Renal cortex interstitium (tissue), 11 donors: ENCODE measurements around the gene AZIN2. TPM values are rescaled to one million over a fixed set of nuclear protein-coding genes. Genes with fewer than 3 reads are reported as not detected.
A peak's percentile ranks its signal among the peaks of the same experiment; 100 is the strongest.
"Not testable (repeated sequence)": the region's sequence is repeated elsewhere in the genome, so short reads cannot be mapped to it uniquely, and the experiment has no call there.

Experiments used
- DNase-seq, 11 donors: peaks; one replicate each; pipeline ENCODE4 v3.0.0-alpha.2; 2013; ENCODE audit warnings: low read depth in 9 of 11, low spot score in 4 of 11; ENCODE audit errors: extremely low read depth in 1 of 11
- polyA plus RNA-seq, 3 donors: library from polyadenylated mRNA; unstranded; fragments of 120-200 nt; gene quantifications; one replicate each; pipeline ENCODE4 v1.2.1, GENCODE V29; 2013; ENCODE audit not compliant: insufficient read length in 3 of 3

AZIN2 gene
- polyA plus RNA-seq, 3 donors: 7.1 to 10.3 (median 8.2) TPM

DNA sequence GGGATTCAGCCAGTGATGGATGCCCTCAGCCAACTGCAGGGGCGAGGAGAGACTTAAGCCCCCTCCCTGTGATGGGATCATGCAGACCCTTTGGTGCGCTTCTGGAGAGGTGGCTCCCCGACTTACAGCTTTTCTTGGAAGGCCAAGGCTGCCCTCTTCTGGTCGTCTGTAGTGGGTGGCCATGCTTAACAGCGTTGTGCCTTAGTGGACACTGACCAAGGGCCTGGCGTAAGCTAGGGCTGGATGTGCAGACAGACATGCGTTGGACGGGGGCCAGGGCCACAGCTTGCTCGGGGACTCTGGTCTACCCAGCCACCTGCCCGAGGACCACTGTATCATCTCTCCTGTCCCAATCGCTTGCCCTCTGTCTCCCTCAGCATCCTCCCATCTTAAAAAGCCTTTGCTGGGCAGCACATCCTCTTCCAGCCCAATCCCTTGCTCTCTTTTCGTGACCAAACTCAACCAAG lies 5.5 kb downstream of the AZIN2 start:
- peak; percentile 47 to 77 (median 64) for DNase-seq

- DNase-seq: no peak
Observed at GRCh38 chr1:33087677-33088076, 6.7 kb downstream of the AZIN2 start.

DNA sequence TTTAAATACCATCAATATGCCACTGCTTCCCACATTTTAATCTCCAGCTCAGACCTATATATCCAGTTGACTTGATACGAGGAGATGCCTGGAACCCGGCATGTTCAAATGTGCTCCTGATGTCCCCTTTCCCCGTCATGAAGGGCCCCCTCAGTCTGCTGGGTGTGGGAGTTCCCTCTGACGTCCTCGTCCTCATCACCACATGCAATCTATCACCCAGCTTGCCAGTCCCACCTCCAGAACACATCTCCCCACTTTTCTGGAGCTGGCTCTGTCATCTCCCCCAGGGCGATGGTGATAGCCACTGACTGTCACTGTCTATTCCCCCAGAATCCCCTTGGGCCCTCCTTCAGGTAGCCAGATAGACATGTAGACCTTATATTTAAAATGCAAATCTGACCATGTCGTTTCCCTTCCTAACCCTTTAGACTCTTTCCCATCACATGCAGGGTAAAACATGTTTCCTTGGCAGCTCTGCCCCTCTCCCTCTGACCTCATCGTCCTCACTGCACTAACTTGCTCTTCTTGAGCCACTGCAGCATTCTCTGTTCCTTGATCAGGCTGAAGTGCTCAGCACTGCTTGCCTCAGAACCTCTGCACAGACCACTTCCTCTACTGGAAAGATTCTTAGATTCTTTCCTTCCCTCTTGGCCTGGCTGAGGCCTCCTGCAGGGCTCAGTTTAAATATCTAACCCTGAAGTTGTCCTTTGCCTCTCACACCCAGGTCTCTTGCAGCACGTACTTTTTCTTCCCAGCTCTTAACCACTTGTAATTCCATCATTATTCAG lies 7.4 kb downstream of the AZIN2 start:
- no peak for DNase-seq

DNA sequence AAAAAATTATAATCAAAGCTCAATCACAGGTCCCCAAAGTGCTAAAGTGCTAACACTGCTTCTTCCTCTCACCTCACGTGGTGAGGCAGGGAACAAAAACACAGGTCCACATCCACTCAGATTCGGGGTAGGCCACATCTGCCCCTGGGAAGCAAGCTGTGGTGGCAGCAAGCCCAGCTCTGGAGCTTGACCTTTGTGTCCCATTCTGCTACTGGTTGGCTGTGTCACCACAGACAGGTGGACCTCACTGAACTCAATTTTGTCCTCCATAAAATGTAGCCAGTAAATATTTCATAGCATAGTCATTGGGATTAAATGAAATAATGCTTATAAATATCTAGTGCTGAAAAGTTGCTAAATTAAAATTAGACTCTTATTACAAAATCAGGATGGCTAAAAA lies 8.5 kb downstream of the AZIN2 start:
- no peak for DNase-seq

- no peak for DNase-seq
Observed at GRCh38 chr1:33092438-33092837, 11.5 kb downstream of the AZIN2 start.

DNA sequence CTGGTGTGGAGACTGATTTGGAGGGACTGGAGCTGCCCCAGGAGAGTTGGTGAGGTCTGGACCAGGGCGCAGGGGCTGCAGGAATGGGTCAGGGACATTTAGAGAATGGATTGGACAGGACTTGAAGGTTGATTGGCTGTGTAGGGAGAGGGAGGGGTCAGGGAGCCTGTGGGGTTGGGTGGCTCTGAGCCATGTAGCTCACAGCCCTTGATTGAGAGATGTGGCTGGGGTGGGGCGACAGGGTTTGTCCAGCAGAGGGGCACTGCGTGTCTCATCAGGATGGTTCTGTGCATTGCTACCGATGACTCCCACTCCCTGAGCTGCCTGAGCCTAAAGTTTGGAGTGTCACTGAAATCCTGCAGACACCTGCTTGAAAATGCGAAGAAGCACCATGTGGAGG lies 12.1 kb downstream of the AZIN2 start:
- no peak for DNase-seq

GRCh38 chr1:33094486-33094885 lies 13.5 kb downstream of the AZIN2 start:
- DNase-seq: no peak

- peak in 9 of 11 donors; percentile 36 to 72 (median 58) for DNase-seq
Observed at GRCh38 chr1:33094971-33095604, 14.1 kb downstream of the AZIN2 start.

- no peak for DNase-seq
Observed at GRCh38 chr1:33096363-33097005, 15.5 kb downstream of the AZIN2 start.

DNA sequence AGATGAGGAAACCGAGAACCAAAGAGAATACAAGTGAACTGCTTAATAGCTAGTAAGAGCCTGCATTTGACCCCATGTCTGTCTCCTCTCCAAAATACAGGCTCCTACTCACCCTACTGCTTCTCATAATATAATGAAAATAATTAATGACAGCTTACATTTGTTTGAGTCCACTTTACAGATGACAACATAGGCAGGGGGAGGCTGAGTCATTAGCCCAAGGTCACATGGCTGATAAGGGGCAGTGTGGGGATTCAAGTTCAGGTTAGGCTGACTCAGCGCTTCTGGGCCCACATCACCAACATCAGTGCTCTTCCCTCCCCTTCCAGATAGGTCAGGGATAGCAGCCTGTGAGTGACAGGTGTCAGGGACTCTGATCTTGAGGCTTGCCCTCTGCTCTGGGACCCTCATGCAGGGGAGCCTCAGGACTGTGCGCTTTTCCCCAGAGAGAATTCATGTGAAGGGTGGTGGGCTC lies 16.2 kb downstream of the AZIN2 start:
- no peak for DNase-seq

DNA sequence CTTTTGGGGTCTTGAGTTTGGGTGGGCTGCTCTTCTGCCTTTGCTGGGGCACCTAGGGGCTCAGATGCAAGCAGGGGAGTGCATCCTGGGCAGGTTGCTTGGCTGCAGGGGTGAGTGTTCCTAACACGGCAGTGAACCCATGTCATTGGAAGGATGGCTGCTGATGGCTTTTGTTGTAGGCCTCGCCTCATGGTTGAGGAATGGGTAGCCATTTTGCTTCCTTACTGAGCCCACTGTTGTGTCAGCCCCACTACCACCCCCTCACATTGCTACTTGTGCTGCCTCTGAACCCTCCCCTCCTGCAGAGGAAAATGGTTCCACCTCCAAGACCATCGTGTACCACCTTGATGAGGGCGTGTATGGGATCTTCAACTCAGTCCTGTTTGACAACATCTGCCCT lies 16.8 kb downstream of the AZIN2 start:
- DNase-seq: no peak

GRCh38 chr1:33098371-33098770 lies 17.4 kb downstream of the AZIN2 start:
- DNase-seq: no peak

GRCh38 chr1:33099290-33100118 lies 18.6 kb downstream of the AZIN2 start:
- DNase-seq: no peak

DNA sequence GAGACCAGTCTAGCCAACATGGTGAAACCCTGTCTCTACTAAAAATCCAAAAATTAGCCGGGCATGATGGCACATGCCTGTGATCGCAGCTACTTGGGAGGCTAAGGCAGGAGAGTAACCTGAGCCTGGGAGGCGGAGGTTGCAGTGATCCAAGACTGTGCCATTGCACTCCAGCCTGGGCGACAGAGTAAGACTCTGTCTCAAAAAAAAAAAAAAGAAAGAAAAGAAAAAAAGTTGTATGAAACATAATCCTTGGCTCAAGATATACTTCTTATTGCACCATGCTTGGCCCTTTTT lies 19.1 kb downstream of the AZIN2 start:
- not testable (repeated sequence) for DNase-seq

DNA sequence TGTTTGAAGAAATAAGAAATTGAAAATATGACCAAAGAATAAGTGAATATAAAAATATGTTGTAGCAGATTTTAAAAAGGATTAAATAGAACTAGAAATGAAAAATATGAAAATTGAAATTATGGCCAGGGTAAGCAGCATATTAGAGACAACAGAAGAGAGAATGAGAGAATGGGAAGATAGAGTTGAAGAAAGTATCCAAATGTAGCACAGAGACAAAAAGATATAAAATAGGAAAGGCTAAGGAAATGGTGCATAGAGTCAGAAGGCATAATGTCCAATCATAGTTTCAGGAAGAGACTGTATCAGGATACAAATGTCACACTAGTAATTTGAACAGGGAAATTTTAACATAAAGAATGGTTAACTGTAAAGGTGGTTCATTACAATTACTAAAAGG lies 29.5 kb downstream of the AZIN2 start:
- DNase-seq: no peak

DNA sequence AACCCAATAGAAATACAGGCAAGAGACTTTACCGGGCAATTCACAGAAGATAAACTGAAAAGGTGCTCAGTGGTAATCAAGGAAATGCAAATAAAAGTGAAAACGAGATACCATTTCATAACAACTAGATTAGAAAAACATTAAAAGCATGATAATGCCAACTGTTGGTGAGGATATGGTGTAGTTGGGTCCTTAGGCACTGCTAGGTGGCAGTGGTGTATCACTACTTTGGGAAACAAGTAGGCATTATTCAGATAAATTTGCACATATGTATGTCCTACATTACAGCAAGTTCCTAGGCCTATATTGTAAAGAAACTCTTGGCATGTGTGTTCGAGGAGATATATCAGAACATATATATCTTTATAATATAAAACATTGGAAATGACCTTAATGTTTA lies 31.0 kb downstream of the AZIN2 start:
- no peak for DNase-seq

DNA sequence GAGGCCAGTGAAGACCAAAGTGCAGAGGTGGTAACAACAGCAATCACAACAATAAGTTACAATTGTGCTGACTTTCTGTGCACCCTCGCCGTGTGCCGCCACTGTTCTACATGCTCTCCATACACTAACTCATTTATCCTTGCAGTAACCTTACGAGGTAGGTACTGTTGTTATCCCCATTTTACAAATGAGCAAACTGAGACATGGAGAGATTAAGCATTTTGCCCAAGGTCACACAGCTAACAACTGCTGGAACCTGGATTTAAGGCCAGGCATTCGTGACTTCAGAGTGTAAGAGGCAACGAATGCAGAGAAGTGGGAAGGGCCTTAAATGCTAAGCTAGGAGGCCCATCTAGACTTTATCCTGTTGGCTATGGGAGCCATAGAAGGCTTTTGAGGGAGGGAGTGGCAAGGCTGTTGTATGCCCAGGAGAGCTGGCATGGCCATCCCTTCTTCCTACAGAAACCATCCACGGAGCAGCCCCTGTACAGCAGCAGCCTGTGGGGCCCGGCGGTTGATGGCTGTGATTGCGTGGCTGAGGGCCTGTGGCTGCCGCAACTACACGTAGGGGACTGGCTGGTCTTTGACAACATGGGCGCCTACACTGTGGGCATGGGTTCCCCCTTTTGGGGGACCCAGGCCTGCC lies 36.6 kb downstream of the AZIN2 start:
- no peak for DNase-seq

DNA sequence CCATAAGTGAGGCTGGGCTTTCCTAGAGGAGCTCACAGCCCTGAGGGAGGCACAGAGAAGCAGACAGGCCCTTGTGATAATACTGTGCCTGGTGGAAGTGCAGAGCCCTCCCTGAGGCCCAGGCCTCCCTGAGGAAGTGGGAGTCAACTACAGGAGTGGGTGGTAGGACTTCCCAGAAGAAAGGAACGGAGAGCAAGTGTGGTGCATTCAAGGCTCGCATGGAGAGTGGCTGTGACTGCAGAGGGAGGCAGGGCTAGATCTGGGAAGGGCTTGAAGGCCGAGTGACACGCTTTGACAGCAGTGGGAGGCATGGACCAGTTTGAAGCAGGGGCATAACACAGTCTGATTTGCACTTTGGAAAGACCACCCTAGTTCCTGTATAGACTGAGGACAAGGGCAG lies 37.3 kb downstream of the AZIN2 start:
- DNase-seq: no peak

GRCh38 chr1:33119050-33119449 lies 38.1 kb downstream of the AZIN2 start:
- no peak for DNase-seq
